ENCODE data around the gene ACSM3.

GRCh38 chr16:20760346-20760745 lies 3.5 kb upstream of the ACSM3 start:
- TF ChIP-seq CTCF (IDR thresholded peaks at IDR 0.05; ENCODE audit: insufficient read depth, low read length): no peak
- no peak for TF ChIP-seq POLR2AphosphoS5 (IDR thresholded peaks at IDR 0.05; ENCODE audit: low read depth)
- no peak for TF ChIP-seq SPI1 (IDR thresholded peaks at IDR 0.05; ENCODE audit: borderline replicate concordance, low read depth)
- TF ChIP-seq GABPA (IDR thresholded peaks at IDR 0.05; ENCODE audit: low read depth): no peak
- TF ChIP-seq, protein P1, sequence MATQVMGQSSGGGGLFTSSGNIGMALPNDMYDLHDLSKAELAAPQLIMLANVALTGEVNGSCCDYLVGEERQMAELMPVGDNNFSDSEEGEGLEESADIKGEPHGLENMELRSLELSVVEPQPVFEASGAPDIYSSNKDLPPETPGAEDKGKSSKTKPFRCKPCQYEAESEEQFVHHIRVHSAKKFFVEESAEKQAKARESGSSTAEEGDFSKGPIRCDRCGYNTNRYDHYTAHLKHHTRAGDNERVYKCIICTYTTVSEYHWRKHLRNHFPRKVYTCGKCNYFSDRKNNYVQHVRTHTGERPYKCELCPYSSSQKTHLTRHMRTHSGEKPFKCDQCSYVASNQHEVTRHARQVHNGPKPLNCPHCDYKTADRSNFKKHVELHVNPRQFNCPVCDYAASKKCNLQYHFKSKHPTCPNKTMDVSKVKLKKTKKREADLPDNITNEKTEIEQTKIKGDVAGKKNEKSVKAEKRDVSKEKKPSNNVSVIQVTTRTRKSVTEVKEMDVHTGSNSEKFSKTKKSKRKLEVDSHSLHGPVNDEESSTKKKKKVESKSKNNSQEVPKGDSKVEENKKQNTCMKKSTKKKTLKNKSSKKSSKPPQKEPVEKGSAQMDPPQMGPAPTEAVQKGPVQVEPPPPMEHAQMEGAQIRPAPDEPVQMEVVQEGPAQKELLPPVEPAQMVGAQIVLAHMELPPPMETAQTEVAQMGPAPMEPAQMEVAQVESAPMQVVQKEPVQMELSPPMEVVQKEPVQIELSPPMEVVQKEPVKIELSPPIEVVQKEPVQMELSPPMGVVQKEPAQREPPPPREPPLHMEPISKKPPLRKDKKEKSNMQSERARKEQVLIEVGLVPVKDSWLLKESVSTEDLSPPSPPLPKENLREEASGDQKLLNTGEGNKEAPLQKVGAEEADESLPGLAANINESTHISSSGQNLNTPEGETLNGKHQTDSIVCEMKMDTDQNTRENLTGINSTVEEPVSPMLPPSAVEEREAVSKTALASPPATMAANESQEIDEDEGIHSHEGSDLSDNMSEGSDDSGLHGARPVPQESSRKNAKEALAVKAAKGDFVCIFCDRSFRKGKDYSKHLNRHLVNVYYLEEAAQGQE (IDR thresholded peaks at IDR 0.05; ENCODE audit: insufficient replicate concordance, low read depth): no peak

Measured in HL-60 (cell line).